Islet precursor cell (in vitro differentiated cells): Measurements from ENCODE around the gene CKM.
"Not testable (repeated sequence)": the region's sequence is repeated elsewhere in the genome, so short reads cannot be mapped to it uniquely, and the experiment has no call there.

ENCODE experiments used
- DNase-seq: peaks from one replicate; pipeline ENCODE4 v3.0.0-alpha.2; 2018

Gene CKM

GRCh38 chr19:45280471-45280961, 42.2 kb downstream of the CKM start:
- peak; percentile 66 for DNase-seq

GRCh38 chr19:45279587-45280192, 43.0 kb downstream of the CKM start:
- no peak for DNase-seq

GRCh38 chr19:45278087-45278486, 44.6 kb downstream of the CKM start:
- no peak for DNase-seq

- no peak for DNase-seq
Measured at GRCh38 chr19:45276284-45276687, 46.4 kb downstream of the CKM start.

- no peak for DNase-seq
Measured at GRCh38 chr19:45275370-45275971, 47.2 kb downstream of the CKM start.

GRCh38 chr19:45273521-45273855, 49.2 kb downstream of the CKM start:
- no peak for DNase-seq

GRCh38 chr19:45271735-45272108, 51.0 kb downstream of the CKM start:
- DNase-seq: no peak

GRCh38 chr19:45271098-45271734, 51.5 kb downstream of the CKM start:
- DNase-seq: no peak

GRCh38 chr19:45269939-45270338, 52.7 kb downstream of the CKM start:
- DNase-seq: not testable (repeated sequence)

GRCh38 chr19:45267296-45267695, 55.4 kb downstream of the CKM start:
- no peak for DNase-seq

GRCh38 chr19:45265375-45265774, 57.3 kb downstream of the CKM start:
- DNase-seq: no peak

GRCh38 chr19:45264781-45265317, 57.8 kb downstream of the CKM start:
- no peak for DNase-seq

- DNase-seq: no peak
Measured at GRCh38 chr19:45263013-45263412, 59.7 kb downstream of the CKM start.

- no peak for DNase-seq
Measured at GRCh38 chr19:45262570-45262969, 60.1 kb downstream of the CKM start.

- no peak for DNase-seq
Measured at GRCh38 chr19:45258862-45259261, 63.8 kb downstream of the CKM start.

- no peak for DNase-seq
Measured at GRCh38 chr19:45256836-45257235, 65.8 kb downstream of the CKM start.
